Hepatocyte (in vitro differentiated cells): ENCODE results near the gene CCDC127.

Source experiments
- EZH2 ChIP-seq: fragments of 200-600 bp; sonication (generic); IDR thresholded peaks from 2 replicates; pipeline ENCODE4 v1.6.1; 2016; ENCODE audit warnings: antibody characterized with exemption, mild to moderate bottlenecking, borderline replicate concordance
- TF ChIP-seq, protein P1 (sequence below): fragments of 200-600 bp; sonication (generic); IDR thresholded peaks from 2 replicates; pipeline ENCODE4 v1.5.1; 2016; ENCODE audit warnings: antibody characterized with exemption, mild to moderate bottlenecking; ENCODE audit not compliant: poor library complexity

DNA sequence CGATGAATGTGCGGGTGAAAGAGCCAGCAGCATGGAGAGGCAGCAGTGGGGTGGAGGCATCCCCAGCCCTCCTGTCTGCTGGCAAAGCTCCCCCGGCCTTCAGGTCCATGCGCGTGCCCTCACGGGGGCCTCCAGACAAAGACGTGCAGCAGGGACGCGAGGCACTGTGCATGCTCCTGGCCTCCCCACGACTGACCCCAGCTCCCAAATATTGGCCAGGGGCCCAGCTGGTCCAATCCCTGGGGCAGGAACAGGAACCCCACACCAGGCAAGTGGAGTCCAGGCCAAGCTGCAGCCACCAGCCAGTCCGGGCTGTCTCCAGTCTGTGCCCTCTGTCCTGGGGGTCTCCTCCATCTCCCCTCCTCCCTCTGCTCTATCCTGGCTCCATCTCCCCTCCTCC lies 60.2 kb downstream of the CCDC127 start:
- TF ChIP-seq, protein P1, sequence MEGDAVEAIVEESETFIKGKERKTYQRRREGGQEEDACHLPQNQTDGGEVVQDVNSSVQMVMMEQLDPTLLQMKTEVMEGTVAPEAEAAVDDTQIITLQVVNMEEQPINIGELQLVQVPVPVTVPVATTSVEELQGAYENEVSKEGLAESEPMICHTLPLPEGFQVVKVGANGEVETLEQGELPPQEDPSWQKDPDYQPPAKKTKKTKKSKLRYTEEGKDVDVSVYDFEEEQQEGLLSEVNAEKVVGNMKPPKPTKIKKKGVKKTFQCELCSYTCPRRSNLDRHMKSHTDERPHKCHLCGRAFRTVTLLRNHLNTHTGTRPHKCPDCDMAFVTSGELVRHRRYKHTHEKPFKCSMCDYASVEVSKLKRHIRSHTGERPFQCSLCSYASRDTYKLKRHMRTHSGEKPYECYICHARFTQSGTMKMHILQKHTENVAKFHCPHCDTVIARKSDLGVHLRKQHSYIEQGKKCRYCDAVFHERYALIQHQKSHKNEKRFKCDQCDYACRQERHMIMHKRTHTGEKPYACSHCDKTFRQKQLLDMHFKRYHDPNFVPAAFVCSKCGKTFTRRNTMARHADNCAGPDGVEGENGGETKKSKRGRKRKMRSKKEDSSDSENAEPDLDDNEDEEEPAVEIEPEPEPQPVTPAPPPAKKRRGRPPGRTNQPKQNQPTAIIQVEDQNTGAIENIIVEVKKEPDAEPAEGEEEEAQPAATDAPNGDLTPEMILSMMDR, result no peak
- no peak for TF ChIP-seq EZH2
